Neural progenitor cell (in vitro differentiated cells): ENCODE data around the gene ZNF397.

Experiments
- CTCF ChIP-seq: fragments of 200-600 bp; sonication (generic); IDR thresholded peaks from 2 replicates; pipeline ENCODE4 v1.5.1; 2017; ENCODE audit warnings: antibody characterized with exemption, mild to moderate bottlenecking
- EZH2 ChIP-seq: fragments of 200-600 bp; sonication (generic); IDR thresholded peaks from 2 replicates; pipeline ENCODE4 v1.6.1; 2017; ENCODE audit warnings: antibody characterized with exemption, mild to moderate bottlenecking, moderate library complexity
- EZH2phosphoT487 ChIP-seq: fragments of 200-600 bp; sonication (generic); IDR thresholded peaks from 2 replicates; pipeline ENCODE4 v1.6.1; 2017; ENCODE audit warnings: antibody characterized with exemption

DNA sequence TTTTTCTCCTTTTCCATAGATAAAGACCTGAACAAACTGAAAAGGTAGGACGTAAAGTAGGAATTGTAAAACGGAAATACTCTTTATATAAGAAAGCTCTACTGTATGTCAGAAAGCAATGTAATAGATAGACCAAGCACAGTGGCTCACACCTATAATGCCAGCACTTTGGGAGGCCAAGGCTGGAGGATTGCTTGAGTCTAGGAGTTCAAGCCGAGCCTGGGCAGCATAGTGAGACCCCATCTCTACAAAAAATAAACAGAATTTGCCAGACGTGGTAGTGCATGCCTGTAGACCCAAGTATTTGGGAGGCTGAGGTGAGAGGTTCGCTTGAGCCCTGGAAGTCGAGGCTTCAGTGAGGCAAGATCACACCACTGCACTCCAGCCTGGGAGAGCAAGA, 7.6 kb downstream of the ZNF397 start:
- no peak for TF ChIP-seq CTCF
- no peak for TF ChIP-seq EZH2phosphoT487
- no peak for TF ChIP-seq EZH2
